Vein endothelial cell (primary cell): ENCODE results near the gene CARD18. TPM values are rescaled to one million over a fixed set of nuclear protein-coding genes. Genes with fewer than 3 reads are reported as not detected.

Experiments used
- total RNA-seq: library from RNA; depleted of rRNA; stranded (reverse); fragments of >200 nt; gene quantifications from 2 replicates; pipeline ENCODE4 v1.2.3, GENCODE V29; 2012

Gene CARD18, protein sequence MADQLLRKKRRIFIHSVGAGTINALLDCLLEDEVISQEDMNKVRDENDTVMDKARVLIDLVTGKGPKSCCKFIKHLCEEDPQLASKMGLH
- total RNA-seq, result not detected in 2 replicates

DNA sequence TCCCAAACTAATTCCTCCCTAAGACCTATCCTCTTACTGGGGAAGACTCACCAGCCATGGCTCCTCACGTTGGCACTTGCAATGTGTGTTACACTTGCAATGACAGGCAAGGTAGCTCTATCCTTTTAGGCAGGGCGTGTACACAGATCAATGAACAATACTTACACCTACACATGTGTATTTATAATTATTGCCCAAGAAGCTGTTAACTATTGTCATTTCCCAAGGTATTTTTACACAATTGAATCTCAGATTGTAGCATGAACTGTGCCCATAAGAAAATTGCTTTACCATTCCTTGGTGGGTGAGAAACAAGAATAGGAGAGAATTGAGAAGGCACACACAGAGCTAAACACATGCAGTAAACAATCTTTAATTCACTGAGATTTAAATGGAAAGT is at the start of gene CARD18:
Gene CARD18 (minus strand): TSS at position 101 of the 400 bp plus-strand sequence. CDS start 43 bp downstream, at position 58.

Other genes starting within 250 kb of the CARD18 start
- 4.9 and 5.3 TPM in 2 replicates for gene CASP12, start 241.3 kb downstream of the CARD18 start, total RNA-seq
- 147 and 277 TPM in 2 replicates for gene CASP4, start 171.2 kb downstream of the CARD18 start, total RNA-seq
- gene CASP5, start 116.6 kb downstream of the CARD18 start, total RNA-seq, result not detected in 2 replicates
- 9.6 and 14.4 TPM in 2 replicates for gene CASP1, start 104.6 kb downstream of the CARD18 start, total RNA-seq
- 32.0 and 35.9 TPM in 2 replicates for gene CARD16, start 94.4 kb downstream of the CARD18 start, total RNA-seq